GDM1 (cell line): ENCODE results near the gene GATA6.

Experiments used
- DNase-seq: peaks from one replicate; lab custom pipeline; 2025; lab: John Stamatoyannopoulos, UW

GATA6 gene

GRCh38 chr18:22166069-22166950 is 3.1 kb upstream of the GATA6 start:
- DNase-seq = no peak

DNA sequence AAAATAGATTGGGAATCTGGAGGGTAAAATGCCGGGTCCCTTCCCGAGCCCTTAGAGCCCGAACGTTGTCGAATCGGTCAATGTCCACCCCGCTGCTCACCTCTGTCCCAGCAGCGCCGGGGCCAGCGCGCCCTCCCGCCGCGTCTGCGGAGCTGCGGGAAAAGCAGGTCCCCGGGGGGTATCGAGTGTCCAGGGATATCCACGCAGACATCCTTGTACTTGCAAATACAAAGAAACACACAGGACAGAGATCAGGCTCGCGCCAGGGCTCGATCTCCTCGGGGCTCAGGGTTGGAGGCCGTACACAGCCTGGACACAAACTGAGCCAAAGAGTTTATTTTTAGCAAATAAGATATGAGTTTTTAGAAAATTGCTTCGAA is 2.3 kb upstream of the GATA6 start:
- no peak for DNase-seq

- no peak for DNase-seq
These were observed 1.7 kb upstream of the GATA6 start for GRCh38 chr18:22167471-22168241.

DNA sequence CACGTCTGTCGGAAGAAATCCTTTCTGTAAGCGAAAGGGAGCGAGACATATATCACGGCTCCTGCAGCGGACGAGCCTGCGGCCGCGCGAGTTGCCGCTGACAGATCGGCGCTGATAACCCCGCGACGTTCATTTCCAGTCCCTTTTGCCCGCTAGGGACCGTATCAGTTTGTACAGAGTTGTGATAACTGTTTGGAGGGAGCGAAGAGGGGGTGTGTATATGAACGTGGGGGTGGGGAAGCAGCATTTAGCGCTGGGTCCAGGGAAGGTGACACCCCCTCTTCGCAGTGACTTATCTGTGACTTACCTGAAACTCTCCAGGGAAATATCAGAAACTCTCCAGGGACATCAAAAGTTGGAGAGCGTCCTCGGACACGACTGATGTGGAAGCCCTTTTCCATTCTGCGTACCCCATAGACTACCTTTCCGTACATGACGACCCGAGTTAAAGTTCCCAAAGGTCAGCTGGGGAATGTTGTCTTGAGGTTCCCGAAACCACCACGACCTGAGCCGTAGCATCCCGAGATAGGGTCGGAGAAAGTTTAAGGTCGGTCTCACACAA is 948 bp upstream of the GATA6 start:
- no peak for DNase-seq

DNA sequence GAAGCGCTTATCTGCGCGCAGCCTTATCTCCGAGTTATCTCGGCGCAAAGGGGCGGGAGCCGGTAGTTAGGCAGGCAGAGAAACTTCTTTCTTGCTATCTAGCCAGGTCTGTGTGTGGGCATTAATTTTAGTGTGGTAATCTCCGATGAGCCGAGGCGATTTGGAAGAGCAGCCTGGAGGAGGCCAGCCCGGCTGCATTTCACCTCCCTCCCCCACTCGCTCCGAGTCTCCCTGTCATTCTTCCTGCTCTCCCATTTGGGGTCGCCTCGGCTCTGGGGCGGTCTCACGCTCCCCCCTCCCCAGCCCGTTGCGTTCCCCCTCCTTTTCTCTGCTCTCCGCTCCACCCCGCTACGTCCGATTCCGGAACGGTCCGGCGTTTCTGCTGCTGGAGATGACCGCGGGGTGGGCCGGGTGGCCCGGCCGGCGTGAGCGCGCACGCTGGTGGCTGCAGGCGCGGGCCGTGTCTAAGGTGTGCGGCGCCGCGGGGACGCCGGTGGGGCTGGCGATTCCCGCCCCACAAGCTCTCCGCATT is 566 bp downstream of the GATA6 start:
- DNase-seq = no peak

DNA sequence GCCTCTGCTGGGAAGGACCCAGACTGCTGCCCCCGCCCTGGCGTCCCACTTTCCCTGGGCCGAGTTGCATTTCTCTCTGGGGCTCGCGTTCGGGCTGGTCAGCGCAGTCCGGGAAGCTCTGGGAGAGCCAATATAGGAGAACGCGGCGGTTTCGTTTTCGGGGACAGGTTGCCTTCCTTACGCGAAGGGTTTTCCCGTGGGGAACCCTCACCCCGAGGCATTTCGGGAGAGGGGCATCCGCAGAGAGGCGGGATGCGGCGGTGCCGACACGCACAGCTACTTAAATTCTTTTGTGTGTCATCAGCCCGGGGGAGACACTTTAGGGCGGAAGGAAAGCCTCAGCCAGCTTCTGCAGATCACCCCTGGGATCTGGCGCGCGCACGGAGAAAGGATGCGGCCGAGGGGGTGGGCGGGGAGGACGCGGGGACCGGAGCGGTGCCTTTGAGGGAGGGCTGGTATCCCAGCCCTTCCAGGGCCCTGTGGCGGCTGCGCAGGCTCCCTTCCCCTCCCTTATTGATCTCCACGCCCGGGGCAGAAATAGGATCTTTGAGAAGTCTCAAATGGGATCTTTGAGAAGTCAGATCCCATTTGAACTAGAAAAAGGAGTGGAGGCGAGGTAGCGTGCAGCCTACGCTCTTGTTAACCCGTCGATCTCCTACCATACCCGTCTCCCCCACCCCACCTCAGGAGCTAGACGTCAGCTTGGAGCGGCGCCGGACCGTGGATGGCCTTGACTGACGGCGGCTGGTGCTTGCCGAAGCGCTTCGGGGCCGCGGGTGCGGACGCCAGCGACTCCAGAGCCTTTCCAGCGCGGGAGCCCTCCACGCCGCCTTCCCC is 1.2 kb downstream of the GATA6 start:
- no peak for DNase-seq

DNA sequence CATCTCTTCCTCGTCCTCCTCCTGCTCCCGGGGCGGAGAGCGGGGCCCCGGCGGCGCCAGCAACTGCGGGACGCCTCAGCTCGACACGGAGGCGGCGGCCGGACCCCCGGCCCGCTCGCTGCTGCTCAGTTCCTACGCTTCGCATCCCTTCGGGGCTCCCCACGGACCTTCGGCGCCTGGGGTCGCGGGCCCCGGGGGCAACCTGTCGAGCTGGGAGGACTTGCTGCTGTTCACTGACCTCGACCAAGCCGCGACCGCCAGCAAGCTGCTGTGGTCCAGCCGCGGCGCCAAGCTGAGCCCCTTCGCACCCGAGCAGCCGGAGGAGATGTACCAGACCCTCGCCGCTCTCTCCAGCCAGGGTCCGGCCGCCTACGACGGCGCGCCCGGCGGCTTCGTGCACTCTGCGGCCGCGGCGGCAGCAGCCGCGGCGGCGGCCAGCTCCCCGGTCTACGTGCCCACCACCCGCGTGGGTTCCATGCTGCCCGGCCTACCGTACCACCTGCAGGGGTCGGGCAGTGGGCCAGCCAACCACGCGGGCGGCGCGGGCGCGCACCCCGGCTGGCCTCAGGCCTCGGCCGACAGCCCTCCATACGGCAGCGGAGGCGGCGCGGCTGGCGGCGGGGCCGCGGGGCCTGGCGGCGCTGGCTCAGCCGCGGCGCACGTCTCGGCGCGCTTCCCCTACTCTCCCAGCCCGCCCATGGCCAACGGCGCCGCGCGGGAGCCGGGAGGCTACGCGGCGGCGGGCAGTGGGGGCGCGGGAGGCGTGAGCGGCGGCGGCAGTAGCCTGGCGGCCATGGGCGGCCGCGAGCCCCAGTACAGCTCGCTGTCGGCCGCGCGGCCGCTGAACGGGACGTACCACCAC is 2.1 kb downstream of the GATA6 start:
- no peak for DNase-seq

DNA sequence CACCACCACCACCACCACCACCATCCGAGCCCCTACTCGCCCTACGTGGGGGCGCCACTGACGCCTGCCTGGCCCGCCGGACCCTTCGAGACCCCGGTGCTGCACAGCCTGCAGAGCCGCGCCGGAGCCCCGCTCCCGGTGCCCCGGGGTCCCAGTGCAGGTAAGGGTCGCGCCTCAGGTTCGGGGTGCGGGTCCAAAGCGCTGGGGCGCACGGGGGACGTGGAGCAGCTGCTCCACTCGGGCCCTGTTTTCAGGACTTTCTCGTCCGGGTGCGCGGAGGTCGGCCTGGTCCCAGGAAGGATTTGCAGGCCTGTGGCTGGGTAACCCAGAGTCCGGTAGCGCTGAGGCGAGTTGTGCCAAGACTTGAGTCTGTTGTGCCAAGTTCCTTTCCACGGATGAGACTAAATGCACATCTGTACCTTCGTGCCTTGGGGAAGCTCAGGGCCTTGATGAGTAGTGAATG is 2.8 kb downstream of the GATA6 start:
- DNase-seq = no peak

DNA sequence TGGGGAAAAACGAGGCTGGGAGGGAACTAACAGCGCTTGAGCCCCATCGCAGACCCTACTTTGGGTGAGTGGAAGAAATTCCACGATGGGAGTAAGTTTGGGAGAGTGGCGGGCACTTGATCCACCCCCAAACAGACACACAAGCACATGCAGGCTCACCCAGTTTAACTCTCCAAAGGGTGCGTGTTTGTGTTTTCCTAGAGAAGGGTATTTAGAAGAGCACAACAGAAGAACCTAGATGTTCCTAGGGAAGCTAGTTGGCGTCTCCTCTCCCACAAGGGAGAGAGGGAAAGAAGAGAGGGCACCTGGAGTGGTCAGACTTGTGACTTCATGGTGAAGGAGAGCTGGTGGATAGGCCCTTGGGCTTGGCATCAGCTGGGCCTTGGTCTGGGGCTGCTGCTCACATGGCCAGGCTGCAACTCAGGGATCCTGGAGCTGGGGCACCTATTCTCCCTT is 3.2 kb downstream of the GATA6 start:
- no peak for DNase-seq

DNA sequence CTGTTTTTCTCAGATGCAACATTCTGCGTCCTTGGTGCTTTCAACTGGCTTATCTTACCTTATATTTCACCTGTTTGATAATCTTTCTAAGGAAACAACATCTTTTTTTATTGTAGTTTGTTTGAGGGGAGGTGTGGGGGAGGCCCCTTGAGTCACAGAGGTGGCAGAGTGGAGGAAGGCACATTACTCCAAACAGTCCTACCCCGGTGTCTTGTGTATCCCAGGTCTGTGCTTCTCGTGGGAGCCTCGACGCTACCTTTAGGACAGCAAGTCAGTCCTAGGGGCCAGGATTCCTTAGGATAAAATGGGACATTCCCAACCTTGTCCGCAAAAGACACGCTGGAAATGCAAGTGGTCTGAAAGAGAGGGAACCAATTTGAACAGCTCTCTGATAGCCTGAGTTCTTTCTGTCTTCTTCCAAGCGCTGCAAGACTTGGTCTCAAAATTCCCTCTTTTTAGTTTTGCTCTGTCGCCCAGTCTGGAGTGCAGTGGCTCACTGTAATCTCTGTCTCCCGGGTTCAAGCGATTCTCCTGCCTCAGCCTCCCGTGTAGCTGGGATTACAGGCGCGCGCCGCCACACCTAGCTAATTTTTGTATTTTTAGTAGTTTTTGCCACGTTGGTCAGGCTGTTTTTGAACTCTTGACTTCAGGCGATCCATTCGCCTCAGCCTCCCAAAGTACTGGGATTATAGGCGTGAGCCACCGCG is 4.0 kb downstream of the GATA6 start:
- DNase-seq = no peak

DNA sequence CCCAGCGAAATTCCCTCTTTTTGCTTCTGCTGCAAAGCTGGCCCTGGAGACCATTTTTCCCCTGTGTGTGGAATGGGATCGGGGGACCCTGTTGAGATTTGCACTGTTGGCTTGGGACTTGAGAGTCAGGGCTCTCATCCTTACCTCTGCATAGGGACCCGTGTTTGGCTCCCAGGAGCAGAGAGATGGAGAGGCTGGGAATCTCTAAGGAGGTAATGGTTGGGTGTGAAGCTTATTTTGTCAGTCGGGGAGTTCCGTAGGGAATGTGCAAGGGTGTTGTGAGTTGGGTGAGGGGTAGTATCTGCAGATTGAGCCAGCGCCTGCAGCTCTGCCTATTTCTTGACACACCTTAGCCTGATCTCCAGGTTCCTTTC is 4.5 kb downstream of the GATA6 start:
- no peak for DNase-seq

DNA sequence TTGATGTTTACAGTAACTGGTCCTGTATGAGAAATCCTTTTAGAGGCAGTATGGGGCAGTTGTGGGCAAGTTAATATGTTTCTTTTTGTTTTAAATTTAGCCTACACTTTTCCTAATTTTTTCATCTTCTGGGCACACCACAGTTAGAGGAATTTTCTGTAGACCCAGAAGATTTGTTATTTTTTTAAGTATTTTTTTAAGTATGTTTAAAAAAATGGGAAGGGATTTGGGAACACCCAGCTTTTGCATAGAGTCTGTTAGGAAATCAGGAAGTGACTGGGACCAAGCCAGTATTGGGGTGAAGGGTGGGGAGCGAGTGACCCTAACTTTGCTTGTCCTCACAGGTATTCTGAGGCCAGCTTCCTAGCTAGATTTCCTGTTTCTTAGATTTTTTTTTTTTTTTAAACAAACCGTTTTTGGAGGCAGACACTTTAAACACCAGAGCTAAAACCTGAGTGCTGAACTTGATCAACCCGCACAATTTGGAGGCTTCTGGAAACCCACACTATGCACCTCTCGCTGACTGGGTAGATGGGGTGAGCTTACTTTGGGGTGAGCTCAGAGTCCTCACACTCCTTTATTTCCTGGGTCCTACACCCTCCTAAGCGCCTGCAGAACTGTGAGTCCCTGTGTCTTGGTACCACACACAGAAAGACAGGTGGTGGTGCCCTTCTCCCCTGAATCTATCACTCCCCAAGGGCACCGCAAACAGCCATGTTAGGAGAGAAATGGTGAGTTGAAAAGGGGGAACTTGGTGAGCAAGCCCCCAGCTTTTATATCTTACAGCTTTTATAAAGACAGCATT is 5.2 kb downstream of the GATA6 start:
- DNase-seq = no peak

DNA sequence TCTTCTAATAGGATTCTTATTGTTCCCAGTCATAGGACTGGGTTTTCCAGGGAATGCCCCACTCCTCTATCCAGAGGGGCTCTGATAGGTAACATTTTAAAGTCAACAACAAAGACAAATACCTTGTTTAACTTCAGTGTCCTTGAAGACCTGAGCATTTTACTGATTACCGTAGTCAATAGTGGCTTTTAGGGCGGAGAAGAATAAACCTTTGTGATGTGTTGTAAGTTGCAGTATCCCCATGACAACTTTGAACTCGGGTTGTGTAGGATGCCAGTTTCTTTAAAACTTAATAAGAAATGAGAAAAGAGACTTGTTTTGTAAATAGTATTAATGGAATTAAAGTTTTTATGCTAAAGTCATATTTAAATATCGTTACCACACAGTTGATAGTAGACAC is 6.0 kb downstream of the GATA6 start:
- DNase-seq = no peak

DNA sequence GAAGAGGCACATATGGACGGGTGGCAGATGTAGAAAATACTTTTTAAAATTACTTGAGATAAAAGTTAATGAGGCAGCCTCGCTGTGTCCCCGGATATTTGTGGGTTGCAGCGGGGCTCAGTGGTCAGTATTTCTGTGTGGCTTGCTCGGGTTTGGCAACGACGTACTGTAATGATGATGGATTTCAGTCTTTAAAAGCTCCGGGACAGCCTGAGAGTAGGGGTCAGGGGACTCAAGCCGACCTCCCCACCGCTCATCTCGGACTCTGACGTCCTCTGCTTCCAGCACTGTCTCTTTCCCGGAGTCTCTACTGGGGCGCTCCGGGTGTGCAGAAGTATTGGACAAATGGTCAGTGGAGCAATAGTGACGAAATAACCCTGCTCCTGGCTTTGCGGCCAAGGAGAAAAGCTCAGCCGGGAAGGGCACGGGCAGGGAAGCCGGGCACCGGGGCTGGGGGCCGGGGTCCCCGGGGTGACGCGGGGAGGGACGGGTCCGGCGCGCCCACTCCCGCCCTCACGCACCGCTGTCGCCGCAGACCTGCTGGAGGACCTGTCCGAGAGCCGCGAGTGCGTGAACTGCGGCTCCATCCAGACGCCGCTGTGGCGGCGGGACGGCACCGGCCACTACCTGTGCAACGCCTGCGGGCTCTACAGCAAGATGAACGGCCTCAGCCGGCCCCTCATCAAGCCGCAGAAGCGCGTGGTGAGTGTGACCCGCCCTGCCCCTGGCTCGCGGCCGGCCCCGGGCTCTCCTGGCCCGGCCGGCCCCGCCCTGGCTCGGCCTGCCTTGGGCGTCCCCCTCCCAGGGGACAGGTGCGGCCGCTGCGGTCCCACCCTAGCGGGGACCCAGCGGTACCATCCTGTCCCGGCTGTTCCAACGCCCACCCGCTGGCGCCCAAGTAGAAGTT is 7.3 kb downstream of the GATA6 start:
- no peak for DNase-seq

GRCh38 chr18:22177327-22177871 is 8.0 kb downstream of the GATA6 start:
- DNase-seq = no peak

DNA sequence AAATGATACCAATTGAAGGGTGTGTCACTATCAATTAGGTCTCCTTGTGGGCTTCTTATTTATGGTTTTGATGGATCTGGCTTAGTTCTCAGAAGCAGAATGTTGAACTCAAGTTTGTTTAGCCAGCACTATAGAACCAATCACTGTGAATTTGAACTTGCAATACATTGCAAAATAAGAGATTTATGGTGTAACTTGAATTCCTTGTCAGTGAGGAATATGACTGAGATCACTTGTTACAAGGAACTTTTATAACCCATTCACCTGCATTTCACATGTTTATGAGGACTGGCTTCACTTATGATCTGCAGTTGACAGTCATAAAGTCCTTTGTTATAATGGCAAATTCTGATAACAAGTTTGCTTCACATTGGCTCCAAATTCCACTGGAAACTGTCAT is 9.8 kb downstream of the GATA6 start:
- no peak for DNase-seq

GRCh38 chr18:22179631-22180030 is 10.2 kb downstream of the GATA6 start:
- no peak for DNase-seq

GRCh38 chr18:22180722-22181121 is 11.3 kb downstream of the GATA6 start:
- DNase-seq = no peak
